DND-41 (cell line): ENCODE results near the gene DMC1.
"Not testable (repeated sequence)": the region's sequence is repeated elsewhere in the genome, so short reads cannot be mapped to it uniquely, and the experiment has no call there.

Experiments used
- ATAC-seq: fragments of 200-7000 bp; cut with Tn5 transposase; 3 replicates; pipeline ENCODE4 v1.9.1; 2021; ENCODE audit warnings: low read depth; ENCODE audit not compliant: insufficient read depth
- DNase-seq: peaks from one replicate; pipeline ENCODE4 v3.0.0-alpha.2; 2020
- H2AFZ ChIP-seq: 2 replicates; pipeline ENCODE4 v1.6.0; 2012; ENCODE audit warnings: low read depth, low read length
- H3K27ac ChIP-seq: 2 replicates; pipeline ENCODE4 v1.5.1; 2012; ENCODE audit warnings: low read length, inconsistent platforms
- H3K27me3 ChIP-seq: fragments of 200-600 bp; sonication (generic); 2 replicates; pipeline ENCODE4 v1.6.0; 2012; ENCODE audit warnings: low read length, mild to moderate bottlenecking, inconsistent platforms; ENCODE audit not compliant: insufficient read depth, poor library complexity
- H3K36me3 ChIP-seq: 2 replicates; pipeline ENCODE4 v1.5.1; 2012; ENCODE audit warnings: low read length, inconsistent platforms; ENCODE audit not compliant: insufficient read depth
- H3K4me1 ChIP-seq: 2 replicates; pipeline ENCODE4 v1.5.1; 2012; ENCODE audit warnings: mild to moderate bottlenecking, low read length; ENCODE audit not compliant: insufficient read depth
- H3K4me2 ChIP-seq: 2 replicates; pipeline ENCODE4 v1.6.0; 2012; ENCODE audit warnings: mild to moderate bottlenecking, moderate library complexity, low read length, inconsistent platforms; ENCODE audit not compliant: insufficient read depth
- H3K4me3 ChIP-seq, 2 experiments: fragments of 200-600 bp in 1 of 2; shearing (Covaris generic) in 1 of 2; 2 replicates each; pipeline ENCODE4 v1.5.1; 2012 to 2016; ENCODE audit warnings: inconsistent platforms in 2 of 2, low read length in 2 of 2, mild to moderate bottlenecking in 2 of 2, low read depth in 1 of 2, moderate library complexity in 1 of 2
- H3K79me2 ChIP-seq: 2 replicates; pipeline ENCODE4 v1.6.0; 2012; ENCODE audit warnings: low read length, inconsistent platforms; ENCODE audit not compliant: insufficient read depth
- H3K9ac ChIP-seq: 2 replicates; pipeline ENCODE4 v1.6.0; 2012; ENCODE audit warnings: low read depth, mild to moderate bottlenecking, inconsistent platforms, low read length, moderate library complexity
- H3K9me3 ChIP-seq: 2 replicates; pipeline ENCODE4 v1.5.1; 2012; ENCODE audit warnings: low read length, moderate library complexity, mild to moderate bottlenecking, inconsistent platforms; ENCODE audit not compliant: insufficient read depth, severe bottlenecking
- H4K20me1 ChIP-seq: 2 replicates; pipeline ENCODE4 v1.6.0; 2012; ENCODE audit warnings: low read length; ENCODE audit not compliant: insufficient read depth
- EZH2 ChIP-seq: IDR thresholded peaks from 3 replicates; pipeline ENCODE4 v1.6.1; 2012; ENCODE audit warnings: borderline replicate concordance, low read depth, mild to moderate bottlenecking, moderate library complexity, low read length, inconsistent platforms; ENCODE audit not compliant: severe bottlenecking
- TF ChIP-seq, protein P1 (sequence below): IDR thresholded peaks from 2 replicates; pipeline ENCODE4 v1.5.1; 2012; ENCODE audit warnings: borderline replicate concordance, low read length, moderate library complexity, mild to moderate bottlenecking; ENCODE audit not compliant: poor library complexity, severe bottlenecking; ENCODE audit errors: extremely low read depth

The DMC1 gene

DNA sequence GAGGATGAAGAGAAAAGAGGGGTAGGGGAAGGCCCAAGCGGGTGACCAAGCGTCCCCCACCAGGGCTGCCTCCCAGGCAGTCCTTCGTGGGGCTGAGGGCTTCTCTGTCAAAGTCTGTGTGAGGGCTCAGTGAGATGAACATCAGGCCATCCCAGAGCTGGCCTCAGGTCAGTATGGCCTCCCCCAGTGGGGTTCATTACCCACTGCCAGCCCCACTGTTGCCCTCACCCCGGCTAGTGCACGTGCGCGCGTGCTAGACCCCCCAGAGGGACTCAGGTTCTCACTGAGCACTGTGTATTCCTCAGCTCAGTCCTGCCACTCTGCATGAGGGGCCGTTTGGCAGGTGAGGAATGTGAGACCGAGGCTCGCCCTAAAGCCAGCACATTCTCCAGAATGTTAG, 98.7 kb downstream of the DMC1 start:
- Histone ChIP-seq H3K4me3 (no peak overlapping the region), H3K4me1 (no peaks in the 10 kb centered on the region), H4K20me1 (no peaks in the 10 kb centered on the region), H3K27ac (no peak overlapping the region), H3K36me3 (no peaks in the 10 kb centered on the region), H3K9ac (no peak overlapping the region), H3K9me3 (no peaks in the 10 kb centered on the region), H3K27me3 (peaks cover 14% of the 10 kb centered on the region), H2AFZ (no peak overlapping the region), H3K79me2 (no peaks in the 10 kb centered on the region), H3K4me2 (no peak overlapping the region)
- ATAC-seq: no peak
- no peak for TF ChIP-seq EZH2
- TF ChIP-seq, protein P1, sequence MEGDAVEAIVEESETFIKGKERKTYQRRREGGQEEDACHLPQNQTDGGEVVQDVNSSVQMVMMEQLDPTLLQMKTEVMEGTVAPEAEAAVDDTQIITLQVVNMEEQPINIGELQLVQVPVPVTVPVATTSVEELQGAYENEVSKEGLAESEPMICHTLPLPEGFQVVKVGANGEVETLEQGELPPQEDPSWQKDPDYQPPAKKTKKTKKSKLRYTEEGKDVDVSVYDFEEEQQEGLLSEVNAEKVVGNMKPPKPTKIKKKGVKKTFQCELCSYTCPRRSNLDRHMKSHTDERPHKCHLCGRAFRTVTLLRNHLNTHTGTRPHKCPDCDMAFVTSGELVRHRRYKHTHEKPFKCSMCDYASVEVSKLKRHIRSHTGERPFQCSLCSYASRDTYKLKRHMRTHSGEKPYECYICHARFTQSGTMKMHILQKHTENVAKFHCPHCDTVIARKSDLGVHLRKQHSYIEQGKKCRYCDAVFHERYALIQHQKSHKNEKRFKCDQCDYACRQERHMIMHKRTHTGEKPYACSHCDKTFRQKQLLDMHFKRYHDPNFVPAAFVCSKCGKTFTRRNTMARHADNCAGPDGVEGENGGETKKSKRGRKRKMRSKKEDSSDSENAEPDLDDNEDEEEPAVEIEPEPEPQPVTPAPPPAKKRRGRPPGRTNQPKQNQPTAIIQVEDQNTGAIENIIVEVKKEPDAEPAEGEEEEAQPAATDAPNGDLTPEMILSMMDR: no peak
- DNase-seq: no peak

- not testable (repeated sequence) for H3K9me3 ChIP-seq, DNase-seq, H3K27ac ChIP-seq, H2AFZ ChIP-seq, H3K4me3 ChIP-seq, H3K9ac ChIP-seq, H4K20me1 ChIP-seq, H3K4me1 ChIP-seq, H3K36me3 ChIP-seq, H3K4me2 ChIP-seq, ATAC-seq, H3K79me2 ChIP-seq
- H3K27me3 ChIP-seq: peaks cover 24% of the 10 kb centered on the region
These were observed 99.8 kb downstream of the DMC1 start for GRCh38 chr22:38470179-38470578.

GRCh38 chr22:38469306-38469781, 100.6 kb downstream of the DMC1 start:
- Histone ChIP-seq H3K79me2 (no peaks in the 10 kb centered on the region), H3K4me1 (no peaks in the 10 kb centered on the region), H3K4me2 (no peak overlapping the region), H4K20me1 (peaks cover 7% of the 10 kb centered on the region; the same call in 1 of the 2 replicates), H2AFZ (no peak overlapping the region), H3K9me3 (no peaks in the 10 kb centered on the region), H3K27me3 (peaks cover 27% of the 10 kb centered on the region), H3K36me3 (no peaks in the 10 kb centered on the region), H3K9ac (no peak overlapping the region), H3K27ac (no peak overlapping the region), H3K4me3 (no peak overlapping the region)
- DNase-seq: no peak
- TF ChIP-seq, protein P1: no peak
- no peak for TF ChIP-seq EZH2
- ATAC-seq: no peak
